Stimulated activated CD4-positive, alpha-beta T cell treated with anti-CD3 and anti-CD28 coated beads, Interleukin-12 subunit alpha, Interleukin-12 subunit beta, amount 100 ng/mL, for 48 hours (primary cell): ENCODE data around the gene LGSN.
"Not testable (repeated sequence)": the region's sequence is repeated elsewhere in the genome, so short reads cannot be mapped to it uniquely, and the experiment has no call there.

Experiments
- DNase-seq, 3 donors: peaks; one replicate each; pipeline ENCODE4 v3.0.0-alpha.2; 2020; ENCODE audit warnings: low read depth in 2 of 3, low spot score in 1 of 3

The LGSN gene

DNA sequence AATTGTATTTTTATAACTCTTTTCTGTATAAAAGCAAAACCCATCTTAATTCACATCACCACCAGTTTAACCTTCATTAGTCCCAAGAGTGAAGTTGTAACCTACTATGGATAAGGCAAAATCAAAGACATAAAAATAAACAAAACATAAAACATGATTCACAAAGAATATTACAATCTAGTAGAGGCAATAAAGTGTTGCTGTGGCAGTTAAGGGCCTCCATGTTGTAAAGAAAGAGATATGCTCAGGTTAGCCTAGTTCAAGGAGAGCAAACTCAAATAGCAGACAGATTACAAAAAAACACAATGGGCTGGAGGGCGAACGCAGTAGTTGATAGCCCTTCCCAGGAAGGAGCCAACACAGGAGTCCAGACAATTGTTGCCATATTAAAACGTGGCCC, 13.4 kb downstream of the LGSN start:
- no peak for DNase-seq

DNA sequence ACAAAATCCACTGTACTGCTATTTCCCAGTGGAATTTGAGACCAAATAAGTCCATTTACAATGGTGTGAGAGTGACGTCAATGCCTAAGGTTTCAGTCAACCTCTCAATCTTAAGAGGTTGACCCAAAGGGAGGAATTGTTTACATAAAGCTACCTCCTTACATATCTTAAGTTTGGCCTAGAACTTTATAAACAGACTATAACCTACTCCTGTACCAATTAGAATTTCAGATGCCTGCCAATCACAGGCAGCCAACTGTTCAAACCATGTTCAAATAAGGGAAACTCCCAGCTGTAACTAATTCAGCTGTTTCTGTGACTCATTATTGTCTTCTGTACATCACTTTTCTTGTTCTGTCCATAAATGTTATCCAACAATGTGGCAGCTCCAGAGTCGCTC, 14.5 kb downstream of the LGSN start:
- DNase-seq: no peak

- no peak for DNase-seq
Observed at GRCh38 chr6:63303476-63303875, 16.3 kb downstream of the LGSN start.

DNA sequence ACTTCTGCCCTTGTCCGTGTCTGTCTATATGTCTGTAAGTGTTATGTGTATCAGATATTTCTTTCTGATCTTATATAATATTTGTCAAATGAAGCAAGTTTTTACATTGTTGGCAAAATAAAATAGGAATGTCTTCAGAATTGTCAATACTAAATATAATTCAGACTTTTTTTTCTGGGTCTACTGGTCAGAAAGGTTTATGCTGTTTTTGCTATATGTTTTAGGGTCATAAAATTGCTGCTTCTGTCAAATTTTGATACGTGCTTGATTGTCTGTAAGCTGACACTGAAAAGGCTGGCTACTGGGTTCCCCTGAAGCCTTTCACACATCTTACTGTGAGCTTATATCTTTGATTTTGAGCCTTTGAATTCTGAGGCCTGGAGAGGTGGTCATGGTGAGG, 20.1 kb downstream of the LGSN start:
- no peak for DNase-seq

- no peak for DNase-seq
Observed at GRCh38 chr6:63295553-63296194, 24.1 kb downstream of the LGSN start.

DNA sequence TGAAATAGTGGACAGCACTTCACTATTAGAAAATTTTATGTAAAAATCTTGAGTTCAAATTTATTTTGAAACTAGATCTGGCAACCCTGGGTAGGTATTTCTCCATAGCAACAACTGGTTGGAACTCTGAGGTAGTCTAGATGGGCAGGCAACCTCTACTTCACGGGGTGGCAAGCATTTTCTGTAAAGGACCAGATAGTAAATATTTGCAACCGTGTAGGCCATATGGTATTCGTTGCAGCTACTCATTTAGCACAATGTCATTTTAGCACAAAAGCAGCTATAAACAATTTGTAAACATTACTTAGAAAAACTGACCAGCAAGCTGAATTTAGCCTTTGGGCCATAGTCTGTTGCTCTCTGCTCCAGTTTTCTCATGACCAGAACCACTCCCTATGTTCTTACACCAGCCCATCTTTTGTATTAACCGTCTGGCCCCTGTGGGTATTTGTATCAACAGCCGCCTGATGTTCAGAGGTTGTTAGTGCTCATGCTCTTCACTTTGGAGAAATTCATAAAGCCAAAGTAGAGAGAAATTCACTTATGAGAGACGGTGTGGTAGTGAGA, 29.2 kb downstream of the LGSN start:
- no peak for DNase-seq

DNA sequence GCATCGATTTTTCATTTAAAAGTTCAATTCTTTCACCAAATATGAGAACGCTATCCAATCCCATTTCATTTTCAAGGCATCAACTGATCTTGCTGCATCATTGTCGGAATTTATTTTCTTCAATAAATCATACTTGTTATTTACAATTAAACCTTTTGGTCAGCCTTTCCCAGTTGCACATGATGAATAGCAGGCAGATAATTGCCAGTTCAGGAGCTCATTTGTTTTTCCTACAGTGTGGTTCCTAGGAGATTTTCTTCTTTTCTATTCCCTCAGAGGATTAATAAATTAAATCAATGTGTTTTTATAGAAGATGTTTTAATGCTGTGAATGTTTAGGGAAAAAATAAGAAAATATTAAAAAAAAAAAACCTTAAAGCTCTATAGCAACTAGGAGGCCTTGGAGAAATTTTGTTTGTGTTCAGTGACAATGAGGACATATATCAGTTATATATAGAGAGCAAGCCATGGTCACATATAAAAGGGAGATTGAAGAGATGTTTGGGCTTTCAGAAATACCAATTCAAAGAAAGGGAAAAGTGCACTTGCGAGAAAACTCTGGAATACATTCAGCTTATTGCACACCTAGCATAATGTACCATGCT, 30.4 kb downstream of the LGSN start:
- no peak for DNase-seq

- DNase-seq: no peak
Observed at GRCh38 chr6:63280639-63281180, 39.1 kb downstream of the LGSN start.

DNA sequence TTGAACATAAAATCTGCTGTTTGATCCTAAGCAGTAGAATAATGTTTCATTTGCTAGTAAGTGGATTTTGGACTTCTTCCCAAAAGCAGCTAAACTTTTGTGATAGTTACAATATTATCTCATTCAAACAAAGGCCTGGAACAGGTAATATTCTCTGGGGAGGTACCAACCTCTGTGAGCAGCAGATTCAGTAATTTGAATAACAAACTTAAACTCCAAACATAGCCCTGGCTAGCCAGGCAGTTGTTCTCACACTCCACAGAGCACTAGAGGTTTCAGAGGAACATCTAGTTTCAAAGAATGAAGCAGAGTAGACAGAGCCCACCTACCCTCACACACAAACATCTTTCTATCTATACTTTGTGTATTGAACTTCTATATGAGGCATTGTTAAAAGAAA, 40.9 kb downstream of the LGSN start:
- no peak for DNase-seq

DNA sequence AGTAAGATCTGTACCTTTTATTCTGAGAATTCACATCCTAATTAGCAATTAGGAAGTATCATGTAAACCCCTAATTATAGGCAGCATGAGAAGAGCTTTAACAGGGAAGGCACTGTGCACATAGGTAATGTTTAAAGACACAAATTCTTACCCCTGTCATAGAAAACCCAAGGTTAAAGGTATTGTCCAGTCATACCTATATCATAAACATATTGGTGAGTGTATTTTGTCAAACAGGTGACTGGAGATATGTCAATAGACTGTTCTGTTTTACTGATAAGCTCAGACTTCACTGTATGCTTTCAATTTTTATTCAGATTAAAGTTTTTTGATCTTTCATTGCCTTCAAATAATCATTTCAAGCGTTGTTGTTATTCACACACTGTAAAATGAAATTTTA, 43.8 kb downstream of the LGSN start:
- DNase-seq: no peak

- DNase-seq: not testable (repeated sequence)
Observed at GRCh38 chr6:63274795-63275430, 44.9 kb downstream of the LGSN start.

- no peak for DNase-seq
Observed at GRCh38 chr6:63272397-63272796, 47.4 kb downstream of the LGSN start.

- no peak for DNase-seq
Observed at GRCh38 chr6:63269470-63269869, 50.3 kb downstream of the LGSN start.

- no peak for DNase-seq
Observed at GRCh38 chr6:63268574-63268973, 51.2 kb downstream of the LGSN start.

- DNase-seq: no peak
Observed at GRCh38 chr6:63267828-63268227, 52.0 kb downstream of the LGSN start.

- DNase-seq: no peak
Observed at GRCh38 chr6:63267046-63267445, 52.7 kb downstream of the LGSN start.

GRCh38 chr6:63263444-63263843, 56.3 kb downstream of the LGSN start:
- DNase-seq: no peak

DNA sequence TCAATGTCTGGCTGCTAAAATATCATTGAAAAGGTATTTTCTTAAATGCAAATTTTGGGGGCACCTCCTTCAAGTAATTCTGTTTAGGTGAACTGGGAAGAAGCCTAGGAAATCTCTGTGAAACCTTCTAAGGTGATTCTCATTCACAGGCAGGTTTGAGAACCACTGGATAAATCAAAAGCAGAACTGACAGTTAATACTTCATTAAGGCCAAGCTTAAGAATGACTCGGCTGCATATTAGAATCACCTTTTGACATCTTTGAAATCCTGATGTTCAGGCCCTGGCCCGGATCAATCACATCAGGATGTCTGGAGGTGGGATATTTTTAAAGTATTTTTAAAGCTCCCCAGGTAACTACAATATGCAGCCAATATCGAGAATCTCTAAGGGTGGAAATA, 58.0 kb downstream of the LGSN start:
- DNase-seq: no peak

- DNase-seq: no peak
Observed at GRCh38 chr6:63259153-63259552, 60.6 kb downstream of the LGSN start.

- DNase-seq: no peak
Observed at GRCh38 chr6:63249875-63250482, 69.8 kb downstream of the LGSN start.

GRCh38 chr6:63246581-63246980, 73.2 kb downstream of the LGSN start:
- no peak for DNase-seq

DNA sequence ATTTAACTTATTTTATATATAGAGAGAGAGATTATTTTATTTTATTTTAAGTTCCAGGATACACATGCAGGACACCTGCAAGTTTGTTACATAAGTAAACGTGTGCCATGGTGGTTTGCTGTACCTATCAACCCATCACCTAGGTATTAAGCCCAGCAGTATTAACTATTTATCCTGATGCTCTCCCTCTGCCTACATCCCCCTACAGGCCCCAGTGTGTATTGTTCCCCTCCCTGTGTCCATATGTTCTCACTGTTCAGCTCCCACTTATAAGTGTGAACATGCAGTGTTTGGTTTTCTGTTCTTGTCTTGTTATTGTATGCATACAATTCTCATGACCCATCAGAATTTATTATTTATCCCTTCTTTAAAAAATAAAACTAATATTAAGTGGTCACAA, 73.9 kb downstream of the LGSN start:
- DNase-seq: no peak
